GF-D8 (cell line): ENCODE results near the gene BTBD17.

Experiments
- DNase-seq: peaks from one replicate; lab custom pipeline; 2025; lab: John Stamatoyannopoulos, UW

Gene BTBD17

GRCh38 chr17:74387365-74388218 lies 25.9 kb upstream of the BTBD17 start:
- DNase-seq, result no peak

- DNase-seq, result no peak
Observed at GRCh38 chr17:74386386-74386785, 24.7 kb upstream of the BTBD17 start.

GRCh38 chr17:74385201-74385600 lies 23.5 kb upstream of the BTBD17 start:
- no peak for DNase-seq

- no peak for DNase-seq
Observed at GRCh38 chr17:74383141-74383540, 21.5 kb upstream of the BTBD17 start.

- no peak for DNase-seq
Observed at GRCh38 chr17:74380959-74381808, 19.5 kb upstream of the BTBD17 start.

GRCh38 chr17:74380086-74380958 lies 18.7 kb upstream of the BTBD17 start:
- DNase-seq, result no peak

GRCh38 chr17:74379495-74380085 lies 17.9 kb upstream of the BTBD17 start:
- DNase-seq, result peak; percentile 27

GRCh38 chr17:74374858-74375257 lies 13.2 kb upstream of the BTBD17 start:
- DNase-seq, result no peak

GRCh38 chr17:74373838-74374606 lies 12.4 kb upstream of the BTBD17 start:
- no peak for DNase-seq

GRCh38 chr17:74372426-74372825 lies 10.8 kb upstream of the BTBD17 start:
- DNase-seq, result no peak

GRCh38 chr17:74371653-74372147 lies 10.0 kb upstream of the BTBD17 start:
- DNase-seq, result no peak

- DNase-seq, result no peak
Observed at GRCh38 chr17:74369665-74370490, 8.2 kb upstream of the BTBD17 start.

GRCh38 chr17:74369221-74369620 lies 7.6 kb upstream of the BTBD17 start:
- DNase-seq, result no peak

GRCh38 chr17:74368341-74369081 lies 6.8 kb upstream of the BTBD17 start:
- DNase-seq, result no peak

- no peak for DNase-seq
Observed at GRCh38 chr17:74367206-74367605, 5.5 kb upstream of the BTBD17 start, which contains the start of gene GPR142. TSS of gene GPR142 (plus strand) at chr17:74367506. CDS start at chr17:74369541, 2,035 bp downstream.

- no peak for DNase-seq
Observed at GRCh38 chr17:74362810-74363498, 1.3 kb upstream of the BTBD17 start.

- no peak for DNase-seq
Observed at GRCh38 chr17:74362069-74362405, 369 bp upstream of the BTBD17 start.

- DNase-seq, result no peak
Observed at GRCh38 chr17:74360899-74361229, 804 bp downstream of the BTBD17 start.

- DNase-seq, result no peak
Observed at GRCh38 chr17:74359916-74360315, 1.8 kb downstream of the BTBD17 start.
